Hepatocyte (in vitro differentiated cells): ENCODE results near the gene FAM81A.

ENCODE experiments used
- CTCF ChIP-seq: fragments of 200-600 bp; sonication (generic); IDR thresholded peaks from 2 replicates; pipeline ENCODE4 v1.5.1; 2016; ENCODE audit warnings: antibody characterized with exemption, mild to moderate bottlenecking; ENCODE audit not compliant: poor library complexity
- EZH2 ChIP-seq: fragments of 200-600 bp; sonication (generic); IDR thresholded peaks from 2 replicates; pipeline ENCODE4 v1.6.1; 2016; ENCODE audit warnings: antibody characterized with exemption, mild to moderate bottlenecking, borderline replicate concordance
- EZH2phosphoT487 ChIP-seq: fragments of 200-600 bp; sonication (generic); IDR thresholded peaks from one replicate; pipeline ENCODE4 v1.6.1; 2018; ENCODE audit warnings: antibody characterized with exemption, mild to moderate bottlenecking, low read depth, moderate library complexity; ENCODE audit not compliant: unreplicated experiment, severe bottlenecking

GRCh38 chr15:59555696-59556095 is 117.7 kb downstream of the FAM81A start:
- TF ChIP-seq EZH2 (no peak), CTCF (no peak), EZH2phosphoT487 (no peak)
